HG03139 (cell line): ENCODE data around the gene KLHL42.

Experiments
- ATAC-seq: cut with Tn5 transposase; IDR thresholded peaks from one replicate; pipeline ENCODE4 v1.9.1; 2021; ENCODE audit not compliant: unreplicated experiment

Gene KLHL42

GRCh38 chr12:27852117-27852516 is 72.1 kb downstream of the KLHL42 start:
- ATAC-seq = no peak
